ENCODE measurements around the gene SERP2.

SERP2 gene

DNA sequence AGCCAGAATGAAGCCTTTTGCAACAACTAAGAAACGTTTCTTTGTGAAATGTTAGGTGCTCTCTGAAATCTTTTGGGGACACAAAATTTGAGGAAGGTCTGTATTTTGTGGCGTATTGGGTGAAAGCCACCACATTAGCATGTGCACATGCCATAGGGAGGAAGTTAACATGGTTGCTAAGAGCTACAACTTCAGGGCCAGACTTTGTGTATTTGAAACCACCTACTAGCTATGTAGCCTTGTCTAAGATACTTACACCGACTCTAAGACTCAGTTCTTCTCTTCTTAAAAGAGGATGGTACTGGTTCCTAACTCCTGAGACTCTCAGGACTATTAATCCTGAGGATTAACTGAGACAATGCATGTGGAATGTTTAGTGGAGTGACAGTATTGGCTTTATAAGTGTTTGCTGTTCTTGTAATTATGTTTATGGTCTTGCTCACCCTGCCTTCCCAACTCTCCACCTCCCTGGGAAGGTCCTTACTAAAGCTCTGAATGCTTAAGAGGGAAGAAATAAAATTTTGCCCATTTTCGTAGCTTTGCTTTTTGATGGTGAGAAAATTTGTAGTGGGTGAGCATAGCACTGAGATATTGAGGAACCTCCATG lies 15.5 kb downstream of the SERP2 start:
- no peak for DNase-seq (ENCODE audit: low spot score)

DNA sequence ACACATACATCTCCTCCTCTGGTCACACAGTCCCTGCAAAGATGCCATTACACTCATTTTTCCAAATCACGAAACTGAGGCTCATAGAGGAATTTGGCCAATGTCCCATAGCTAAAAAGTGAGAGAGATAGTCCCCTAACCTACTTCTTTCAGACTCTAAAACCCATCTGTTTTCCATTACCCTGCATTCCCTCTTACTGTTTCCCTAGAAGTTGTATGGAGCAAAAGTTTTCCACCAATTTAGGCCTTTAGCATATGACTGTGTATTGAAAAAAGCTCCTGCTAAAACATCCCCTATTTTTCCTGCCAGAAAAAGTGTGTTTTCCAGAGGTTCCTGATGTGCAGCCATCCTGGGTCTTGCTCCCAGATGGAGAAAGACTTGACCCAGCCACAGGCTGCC lies 16.3 kb downstream of the SERP2 start:
- no peak for DNase-seq (ENCODE audit: low spot score)

DNA sequence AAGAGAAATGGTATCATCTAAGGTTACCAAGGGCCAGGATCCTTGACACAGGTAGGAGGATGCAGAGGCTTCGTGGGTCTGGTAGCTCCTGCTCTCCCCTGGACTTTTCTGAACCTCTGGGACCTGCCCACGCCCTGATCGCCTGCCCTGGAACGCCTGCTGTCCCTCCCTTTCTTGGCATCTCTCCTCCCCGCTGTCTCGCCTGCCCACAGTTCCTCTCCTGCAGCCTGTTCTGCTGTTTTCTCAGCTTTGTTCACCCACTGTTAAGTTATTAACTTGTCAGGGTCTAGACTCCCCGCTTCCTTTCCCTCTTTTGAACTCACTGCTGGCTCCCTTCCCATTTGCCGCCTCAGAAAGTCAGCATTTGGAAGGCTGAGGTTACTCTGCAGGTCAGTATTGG lies 19.8 kb downstream of the SERP2 start:
- DNase-seq (ENCODE audit: low spot score), result no peak

DNA sequence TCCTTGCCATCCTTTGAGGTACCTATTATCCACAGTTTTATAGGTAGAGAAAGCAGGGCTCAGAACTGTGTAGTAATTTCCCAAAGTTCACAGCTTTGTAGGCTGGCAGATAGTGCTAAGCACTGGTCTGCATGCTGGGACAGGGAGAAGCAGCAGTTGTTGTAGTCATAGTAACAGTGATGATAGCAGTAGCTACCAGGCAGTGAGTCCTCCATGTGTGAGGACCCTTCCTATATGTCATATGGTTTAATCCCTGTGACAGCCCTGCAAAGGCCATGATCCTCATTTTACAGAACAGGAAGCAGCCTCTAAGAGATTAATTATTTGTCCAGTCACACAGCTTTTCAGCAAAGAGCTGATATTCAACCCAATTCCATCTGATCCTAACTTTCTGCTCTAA lies 21.0 kb downstream of the SERP2 start:
- no peak for DNase-seq (ENCODE audit: low spot score)

DNA sequence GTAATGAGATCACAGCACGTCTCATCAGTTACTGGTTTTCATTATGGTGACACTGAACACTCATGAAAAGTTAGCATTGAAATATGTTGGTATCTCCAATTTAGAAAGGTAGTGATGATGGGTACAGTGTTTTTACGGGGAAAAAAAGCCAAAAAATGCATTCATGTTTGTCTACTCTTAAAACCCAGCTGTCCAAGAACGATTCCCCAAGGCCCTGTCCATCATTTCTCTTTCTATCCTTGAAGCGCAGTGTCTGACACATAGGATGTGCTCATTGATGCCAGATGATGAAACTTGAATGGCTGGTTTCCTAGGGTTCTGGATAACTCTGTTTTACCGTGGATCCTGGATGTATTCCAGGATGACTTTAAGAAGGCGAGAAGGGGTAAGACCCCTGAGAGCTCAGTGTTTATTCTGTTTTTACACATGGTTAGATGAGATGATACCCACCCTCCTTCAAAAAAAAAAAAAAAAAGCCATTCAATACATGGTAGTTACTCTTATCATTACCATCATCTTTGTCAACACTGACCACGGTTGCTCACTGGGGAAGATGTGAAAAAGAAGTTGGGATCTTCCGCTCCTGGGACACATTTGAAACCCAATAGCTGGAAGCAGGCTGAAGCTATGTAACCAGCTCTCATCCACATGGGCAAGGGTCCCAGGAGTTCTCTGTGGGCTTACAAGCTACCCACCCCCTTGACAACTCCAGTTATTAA lies 22.5 kb downstream of the SERP2 start:
- DNase-seq (ENCODE audit: low spot score), result no peak

DNA sequence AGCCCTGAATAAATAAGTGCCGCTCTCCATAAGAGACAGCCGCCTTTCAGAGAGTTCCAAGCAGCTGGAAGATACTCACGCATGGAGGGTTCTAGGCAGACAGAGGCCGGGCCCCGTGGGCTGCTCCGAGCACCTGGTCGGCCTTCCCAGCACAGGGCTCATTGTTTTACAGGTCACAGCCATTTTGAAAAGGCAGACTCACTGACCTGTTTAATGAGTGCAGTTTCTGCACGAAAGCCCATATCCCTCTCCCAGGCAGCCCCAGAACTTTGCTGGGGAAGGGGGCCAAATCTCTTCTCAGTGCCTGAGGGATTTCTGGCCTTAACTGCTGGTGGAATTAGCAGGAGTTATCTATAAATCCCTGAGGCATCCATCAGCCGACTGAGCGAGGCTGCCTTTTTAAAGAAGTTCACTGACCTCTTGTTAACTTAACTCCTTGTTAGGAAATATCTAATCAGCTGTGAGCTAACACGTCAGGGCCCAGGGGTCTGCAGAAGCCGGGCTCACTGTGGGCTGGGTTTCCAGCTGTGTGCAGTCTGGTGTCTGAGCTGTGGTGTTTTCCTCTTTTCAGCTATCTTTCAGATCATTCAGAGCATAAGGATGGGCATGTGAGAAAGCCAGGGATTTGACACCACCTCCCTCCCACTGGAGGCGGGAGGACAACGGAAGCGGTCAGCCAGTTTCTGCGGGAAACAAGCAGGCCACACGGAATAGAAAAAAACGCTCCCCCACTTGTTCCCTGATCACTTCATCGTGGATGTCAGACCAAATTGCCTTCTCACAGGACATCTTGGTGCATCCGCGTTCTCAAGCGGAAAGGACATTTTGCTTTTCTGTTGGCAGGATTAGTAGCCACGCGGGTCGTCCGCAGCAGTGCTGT lies 23.3 kb downstream of the SERP2 start:
- DNase-seq (ENCODE audit: low spot score), result no peak

DNA sequence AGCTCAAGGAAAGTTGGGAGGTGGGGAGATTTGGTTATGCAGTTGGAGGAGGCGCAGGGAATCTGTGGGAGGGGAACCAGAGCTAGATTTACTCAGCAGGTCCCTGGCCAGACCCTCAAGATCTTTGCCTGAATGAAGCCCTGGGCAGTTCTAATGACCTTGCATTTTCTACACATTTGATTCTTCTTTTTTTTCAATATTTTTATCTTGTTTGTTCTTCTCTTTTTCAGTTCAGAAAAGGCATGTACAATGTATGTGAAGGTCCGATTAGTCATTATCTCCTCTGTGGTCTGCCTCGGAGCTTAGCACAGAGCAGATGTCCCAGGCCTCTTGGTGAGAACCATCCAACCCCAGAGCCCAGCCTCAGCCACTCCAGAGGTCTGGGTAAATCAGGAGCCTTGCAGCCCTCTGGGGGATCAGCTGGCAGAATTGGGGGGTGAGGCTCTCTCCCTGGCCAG lies 24.2 kb downstream of the SERP2 start:
- no peak for DNase-seq (ENCODE audit: low spot score)

DNA sequence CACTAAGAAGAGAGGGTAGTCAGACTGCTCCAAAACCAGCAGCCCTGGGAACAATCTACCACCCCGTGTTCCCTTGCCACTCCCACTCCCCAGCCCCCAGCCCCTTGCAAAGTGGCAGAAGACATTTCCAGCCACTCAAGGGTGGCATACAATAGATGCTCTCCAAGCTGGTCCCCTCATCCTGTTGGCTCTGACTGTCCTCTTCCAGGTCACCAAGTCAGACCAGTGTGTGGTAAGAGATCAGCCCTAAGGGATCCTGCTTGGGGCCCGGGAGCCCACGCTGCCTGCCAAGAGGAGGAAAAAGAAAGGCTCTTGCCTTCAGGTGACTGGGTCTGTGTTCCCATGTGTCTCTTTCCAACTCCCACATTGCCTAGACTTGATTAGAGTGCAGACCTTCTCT lies 25.0 kb downstream of the SERP2 start:
- no peak for DNase-seq (ENCODE audit: low spot score)

DNA sequence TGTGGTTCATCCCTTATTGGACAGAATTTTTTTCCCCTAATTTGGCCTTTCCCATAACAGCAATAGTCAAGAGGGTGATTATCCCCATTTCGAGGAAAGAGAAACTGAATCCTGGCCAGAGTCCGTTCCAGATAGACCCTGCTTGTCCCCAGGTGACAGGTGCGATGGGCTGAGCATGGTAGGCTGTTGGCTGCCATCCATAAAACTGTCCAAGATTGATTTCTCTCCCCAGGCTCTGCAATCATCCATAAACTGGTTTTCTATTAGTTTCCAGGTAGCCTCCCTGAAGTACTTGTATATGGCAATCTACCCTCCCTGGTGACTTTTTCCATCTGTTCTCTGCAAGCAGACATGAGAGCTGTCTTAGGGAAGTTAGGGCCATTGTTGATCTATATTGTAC lies 25.4 kb downstream of the SERP2 start:
- DNase-seq (ENCODE audit: low spot score), result no peak

DNA sequence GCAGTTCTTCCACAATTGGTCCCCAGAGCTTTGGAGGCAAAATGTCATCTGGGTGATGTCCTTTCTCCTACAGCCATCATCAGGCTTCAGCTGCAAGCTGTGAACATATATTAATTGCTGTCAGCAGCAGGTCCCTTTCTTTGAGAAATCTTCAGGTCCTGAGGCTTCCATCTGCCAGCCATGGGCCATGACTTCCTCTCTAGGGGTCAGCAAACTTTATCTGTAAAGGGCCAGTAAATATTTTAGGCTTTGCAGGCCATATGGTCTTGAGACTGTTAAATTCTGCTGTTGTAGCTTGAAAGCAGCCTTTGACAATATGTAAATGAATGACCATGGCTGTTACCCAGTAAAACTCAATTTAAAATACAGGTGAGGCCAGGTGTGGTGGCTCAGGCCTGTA lies 27.1 kb downstream of the SERP2 start:
- DNase-seq (ENCODE audit: low spot score), result no peak

DNA sequence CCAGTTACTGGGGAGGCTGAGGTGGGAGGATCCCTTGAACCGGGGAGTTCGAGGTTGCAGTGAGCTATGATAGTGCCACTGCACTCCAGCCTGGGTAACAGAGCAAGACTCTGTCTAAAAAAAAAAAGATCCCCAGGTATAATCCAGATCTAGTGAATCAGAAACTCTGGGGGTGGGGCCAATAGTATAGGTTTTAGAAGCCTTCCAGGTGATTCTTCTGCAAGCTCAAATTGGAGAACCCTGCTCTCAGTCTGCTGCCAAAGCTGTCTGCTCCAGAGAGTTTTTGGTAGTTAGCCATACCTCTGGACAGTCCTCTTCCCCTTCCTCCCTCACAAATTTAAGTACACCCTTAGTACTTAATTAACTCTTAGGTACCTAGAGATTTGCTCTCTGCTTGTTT lies 28.0 kb downstream of the SERP2 start:
- no peak for DNase-seq (ENCODE audit: low spot score)

DNA sequence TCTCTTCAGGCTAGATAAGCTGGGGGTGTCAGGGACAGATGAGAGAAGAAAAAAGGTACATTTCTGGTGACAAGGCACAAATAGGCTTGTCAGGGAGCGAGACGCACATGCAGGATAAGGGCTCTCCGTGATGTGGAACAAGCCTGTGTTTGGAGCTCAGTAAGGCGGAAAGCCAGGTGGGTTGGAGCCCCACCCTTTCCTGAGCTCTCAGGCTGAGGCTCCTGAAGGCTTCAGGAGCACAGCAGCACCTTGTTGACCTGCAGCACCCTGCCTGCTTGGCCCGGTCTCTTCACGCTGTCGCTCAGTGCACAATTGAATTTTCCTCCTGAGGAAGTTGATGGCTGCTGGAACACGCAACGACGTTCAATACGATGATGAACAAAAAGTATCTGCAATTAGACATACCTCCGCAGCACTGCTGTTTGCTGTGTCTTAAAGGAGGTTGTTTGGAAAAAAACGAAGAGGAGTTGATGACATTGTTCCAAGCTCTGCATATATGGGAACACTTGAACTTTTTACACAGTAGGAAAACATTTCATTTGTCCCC lies 29.3 kb downstream of the SERP2 start:
- no peak for DNase-seq (ENCODE audit: low spot score)

DNA sequence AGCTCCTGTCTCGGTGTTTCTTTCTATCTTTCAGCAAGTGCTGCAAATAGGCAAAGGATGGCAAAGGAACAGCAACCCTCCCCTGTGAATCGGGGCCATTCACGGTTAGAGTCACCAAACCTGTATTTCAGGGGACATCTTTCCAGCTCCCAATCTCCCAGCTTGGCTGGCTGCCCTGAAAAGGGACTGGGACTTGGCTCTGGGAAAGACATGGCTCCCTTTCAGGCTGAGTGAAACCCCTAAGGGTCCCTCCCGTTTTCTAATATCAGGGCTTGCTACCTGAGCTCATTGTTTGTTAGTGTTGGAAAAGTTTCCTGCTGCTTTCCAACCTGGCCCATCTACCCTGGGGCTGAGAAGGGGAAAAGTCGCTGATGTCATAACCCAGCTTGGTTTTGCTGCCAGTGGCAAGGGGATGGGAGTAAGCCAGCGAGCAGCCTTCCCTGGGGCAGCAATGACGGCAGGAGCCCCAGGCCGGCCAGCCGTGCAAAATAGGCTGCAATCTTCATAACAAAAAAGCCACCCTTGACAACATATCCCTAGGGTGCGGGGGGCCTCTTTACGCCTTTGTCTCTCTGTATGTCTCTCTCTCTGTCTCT lies 29.9 kb downstream of the SERP2 start:
- no peak for DNase-seq (ENCODE audit: low spot score)

DNA sequence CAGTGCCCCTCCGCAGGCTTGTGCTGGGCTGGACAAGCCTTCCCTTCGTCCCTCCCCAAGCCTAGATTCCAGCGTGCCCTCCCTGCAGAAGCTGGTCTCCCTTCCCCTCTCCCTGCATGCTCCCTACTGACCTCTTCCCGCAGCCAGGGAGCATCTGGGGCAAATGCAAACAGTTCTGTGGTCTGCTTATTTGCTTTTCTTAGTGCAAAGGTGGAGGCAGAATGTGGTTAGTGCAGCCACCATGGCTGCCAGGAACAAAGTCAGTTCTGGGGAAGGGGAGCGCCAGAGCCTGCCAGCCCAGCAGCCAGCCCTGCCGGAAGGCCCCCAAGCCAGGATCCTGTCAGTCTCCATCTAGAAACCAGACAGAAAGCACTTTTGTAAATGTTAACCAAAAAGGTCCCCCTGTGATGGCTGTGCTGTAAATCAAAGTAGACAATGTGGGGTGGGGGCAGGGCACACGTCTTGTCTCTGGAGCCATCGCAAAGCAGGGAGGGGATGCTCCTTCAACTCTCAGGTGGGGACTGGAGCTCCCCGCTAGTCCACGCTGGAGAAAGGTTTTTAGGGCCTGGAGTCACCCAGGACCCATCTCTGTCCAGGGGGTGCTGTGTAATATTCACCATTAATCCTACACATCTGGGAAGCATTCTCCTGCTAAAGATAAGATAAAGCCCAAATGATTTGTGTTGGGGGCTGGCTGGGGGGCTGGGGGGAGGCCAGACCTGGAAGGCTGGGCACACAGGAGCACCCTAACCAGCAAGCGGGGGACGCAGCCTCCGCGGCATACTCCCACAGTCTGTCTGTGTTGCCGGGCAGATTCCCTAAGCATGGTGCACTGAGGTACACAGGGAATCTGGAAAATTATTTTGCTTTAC lies 30.9 kb downstream of the SERP2 start:
- DNase-seq (ENCODE audit: low spot score), result no peak

DNA sequence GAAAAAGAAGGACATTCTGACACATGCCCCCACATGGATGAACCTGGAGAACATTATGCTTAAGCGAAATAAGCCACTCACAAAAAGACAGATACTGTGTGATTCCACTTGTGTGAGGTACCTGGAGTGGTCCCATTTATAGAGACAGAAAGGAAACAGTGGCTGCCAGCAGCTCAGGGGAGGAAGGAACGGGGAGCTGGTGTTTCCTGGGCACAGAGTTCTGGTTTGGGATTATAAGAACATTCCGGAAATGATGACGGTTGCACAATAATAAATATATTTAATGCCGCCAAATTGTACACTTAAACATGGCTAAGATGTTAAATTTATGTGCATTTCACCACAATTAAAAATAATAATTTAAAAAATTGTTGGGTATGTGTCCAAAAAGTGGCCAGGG lies 33.0 kb downstream of the SERP2 start:
- DNase-seq (ENCODE audit: low spot score), result no peak

DNA sequence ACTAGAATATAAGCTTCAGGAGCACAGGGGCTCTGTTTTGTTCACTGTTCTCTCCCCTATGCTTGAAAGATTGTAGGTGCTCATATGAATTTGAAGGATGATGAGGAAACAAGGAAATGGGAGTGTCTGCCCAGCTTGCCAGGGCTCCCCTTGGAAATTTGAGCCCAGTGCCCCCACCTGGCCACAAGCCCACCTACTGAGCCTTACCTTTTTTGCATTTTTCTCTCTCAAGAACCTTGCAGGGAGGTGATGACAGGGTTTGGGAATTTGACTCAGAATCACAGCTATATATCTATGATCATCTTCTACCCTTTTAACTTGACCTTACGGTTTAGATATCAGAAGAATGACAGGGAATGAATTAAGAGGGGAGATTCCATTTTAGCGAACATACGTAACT lies 33.8 kb downstream of the SERP2 start:
- DNase-seq (ENCODE audit: low spot score), result no peak

DNA sequence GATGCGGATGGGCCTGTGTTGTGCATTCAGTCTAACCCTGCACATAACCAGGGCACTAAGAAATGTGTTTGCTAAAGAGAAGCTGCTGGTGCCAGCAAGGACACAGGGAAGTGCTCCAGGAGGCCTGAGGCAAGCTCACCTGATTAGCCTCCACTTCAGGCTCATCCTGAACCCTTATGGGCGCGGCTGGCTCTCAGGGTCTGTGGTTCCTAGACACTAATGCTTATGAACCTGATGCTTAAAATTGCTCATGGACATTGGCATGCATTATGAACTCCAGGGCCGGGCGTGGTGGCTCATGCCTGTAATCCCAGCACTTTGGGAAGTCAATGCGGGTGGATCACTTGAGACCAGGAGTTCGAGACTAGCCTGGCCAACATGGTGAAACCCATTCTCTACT lies 34.3 kb downstream of the SERP2 start:
- DNase-seq (ENCODE audit: low spot score), result no peak

DNA sequence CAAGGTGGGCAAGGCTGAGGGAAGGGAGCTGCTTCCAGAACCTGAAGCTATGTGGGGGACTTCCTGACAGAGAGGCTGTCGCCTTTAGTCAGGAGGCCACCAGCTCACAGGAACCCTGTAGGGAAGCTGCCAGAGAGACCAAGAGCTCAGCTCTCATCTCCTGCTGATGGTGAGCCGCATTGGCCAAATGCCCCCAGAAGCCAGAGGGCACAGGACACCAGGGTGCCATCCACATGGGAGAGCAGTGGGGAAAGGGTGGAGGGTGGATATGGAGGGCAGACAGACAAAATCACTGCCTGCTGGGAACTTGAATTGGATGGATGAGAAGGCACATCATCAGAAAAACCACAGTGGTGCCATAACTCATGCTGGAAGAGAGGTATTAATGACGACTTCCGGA lies 36.0 kb downstream of the SERP2 start:
- no peak for DNase-seq (ENCODE audit: low spot score)

DNA sequence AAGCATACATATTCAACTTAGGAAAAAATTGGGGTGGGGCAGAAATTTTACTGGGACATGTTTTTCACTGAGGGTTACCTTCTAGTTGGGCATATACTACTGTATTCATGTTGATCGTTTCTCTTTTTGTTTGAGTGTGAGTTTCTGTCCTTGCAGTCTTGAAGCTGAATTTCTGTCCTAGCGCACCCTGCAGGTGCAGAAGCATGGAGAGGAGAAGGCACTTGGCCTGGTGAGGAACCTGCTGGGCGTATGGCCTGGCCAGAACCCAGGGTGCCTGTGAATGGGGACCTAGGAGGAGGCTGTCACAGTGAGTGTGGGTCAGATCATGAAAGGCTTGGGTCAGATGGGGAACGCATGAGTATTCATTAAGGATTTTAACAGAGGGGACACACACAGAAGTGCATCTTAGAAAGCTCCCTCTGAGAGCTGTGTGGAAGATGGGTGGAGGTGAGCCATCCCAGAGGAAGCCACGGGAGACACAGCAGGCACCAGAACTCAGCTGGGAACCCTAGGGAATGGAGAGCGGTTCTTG lies 36.8 kb downstream of the SERP2 start:
- no peak for DNase-seq (ENCODE audit: low spot score)

DNA sequence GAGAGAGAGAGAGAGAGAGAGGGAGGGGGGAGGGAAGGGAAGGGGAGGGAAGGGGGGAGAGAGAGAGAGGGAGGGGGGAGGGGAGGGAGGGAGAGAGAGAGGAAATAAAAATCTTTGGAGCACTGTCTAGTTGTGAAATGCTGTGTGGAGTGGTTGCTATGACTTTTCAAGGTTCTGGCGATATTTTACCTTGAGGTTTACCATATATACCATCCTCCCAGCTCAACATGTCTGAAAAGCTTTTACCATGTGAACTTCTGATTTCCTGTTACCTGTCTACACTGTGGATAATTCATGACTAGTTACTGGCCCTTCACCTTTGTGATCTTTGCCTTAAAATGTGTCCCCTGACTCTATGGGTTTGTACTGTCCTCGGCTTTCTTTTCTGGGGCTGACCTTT lies 38.2 kb downstream of the SERP2 start:
- DNase-seq (ENCODE audit: low spot score), result no peak

DNA sequence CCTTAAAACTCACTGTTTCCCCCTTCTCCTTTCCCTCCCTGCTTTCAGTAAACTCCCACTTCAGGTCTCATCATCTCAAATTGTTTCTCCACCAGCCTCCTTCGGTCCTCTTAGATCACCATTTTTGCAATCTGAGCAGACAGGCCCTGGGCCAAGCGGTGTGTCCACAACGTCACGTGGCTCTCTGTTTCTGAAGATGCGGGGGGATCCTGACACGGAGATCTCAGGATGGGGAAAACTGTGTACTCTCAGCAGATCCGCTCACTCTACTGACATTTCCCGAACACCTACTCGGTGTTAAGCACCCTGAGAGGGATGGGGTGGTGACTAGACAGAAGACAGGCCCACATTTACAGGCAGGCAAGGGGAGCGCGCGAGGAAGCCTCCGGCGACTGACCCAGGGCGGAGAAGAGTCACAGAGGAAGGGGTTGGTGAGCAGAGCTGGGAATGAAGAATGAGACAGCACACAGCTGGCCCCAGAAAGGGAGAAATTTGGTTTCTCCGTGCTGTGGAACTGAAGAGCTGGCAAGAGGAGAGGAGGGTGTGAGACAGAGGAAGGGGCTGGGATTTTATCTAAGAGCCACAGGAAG lies 38.8 kb downstream of the SERP2 start:
- no peak for DNase-seq (ENCODE audit: low spot score)
